Measurements from ENCODE around the gene HSD17B7. TPM values are rescaled to one million over a fixed set of nuclear protein-coding genes. Genes with fewer than 3 reads are reported as not detected.
"Not testable (repeated sequence)": the region's sequence is repeated elsewhere in the genome, so short reads cannot be mapped to it uniquely, and the experiment has no call there.

The HSD17B7 gene
- total RNA-seq, 2 experiments from 2014 or later, result 30.2 to 31.2 TPM

GRCh38 chr1:162782671-162783070, 7.8 kb upstream of the HSD17B7 start:
- Mint-ChIP-seq H3K27me3 (peaks cover 12% of the 10 kb centered on the region), H3K27ac (no peak overlapping the region), H3K4me3 (no peak overlapping the region), H3K36me3 (no peaks in the 10 kb centered on the region), H3K4me1 (no peaks in the 10 kb centered on the region), H3K9me3 (no peaks in the 10 kb centered on the region)
- no peak for ATAC-seq (ENCODE audit: low read depth)
- POLR2A ChIA-PET, result no interaction called here
- no peak for DNase-seq

GRCh38 chr1:162784926-162785325, 5.6 kb upstream of the HSD17B7 start:
- DNase-seq; POLR2A ChIA-PET; ATAC-seq (ENCODE audit: low read depth); H3K4me3 Mint-ChIP-seq; H3K27ac Mint-ChIP-seq; H3K36me3 Mint-ChIP-seq; H3K4me1 Mint-ChIP-seq; H3K9me3 Mint-ChIP-seq: not testable (repeated sequence)
- H3K27me3 Mint-ChIP-seq, result peaks cover 12% of the 10 kb centered on the region

- H3K4me1 Mint-ChIP-seq; H3K27ac Mint-ChIP-seq; H3K36me3 Mint-ChIP-seq; POLR2A ChIA-PET; DNase-seq; H3K9me3 Mint-ChIP-seq; H3K4me3 Mint-ChIP-seq; H3K27me3 Mint-ChIP-seq; ATAC-seq (ENCODE audit: low read depth): not testable (repeated sequence)
These were observed 1.7 kb upstream of the HSD17B7 start for GRCh38 chr1:162788783-162789182.

- H3K9me3 Mint-ChIP-seq; DNase-seq; POLR2A ChIA-PET; H3K27me3 Mint-ChIP-seq; ATAC-seq (ENCODE audit: low read depth); H3K4me1 Mint-ChIP-seq; H3K36me3 Mint-ChIP-seq: not testable (repeated sequence)
- Mint-ChIP-seq H3K27ac (peak overlapping the region; percentile 95), H3K4me3 (peak overlapping the region; percentile 89)
These were observed 469 bp downstream of the HSD17B7 start for GRCh38 chr1:162790985-162791357.

- H3K27me3 Mint-ChIP-seq; H3K27ac Mint-ChIP-seq; H3K4me1 Mint-ChIP-seq; ATAC-seq (ENCODE audit: low read depth); DNase-seq; H3K4me3 Mint-ChIP-seq; POLR2A ChIA-PET; H3K9me3 Mint-ChIP-seq: not testable (repeated sequence)
- peaks cover 24% of the 10 kb centered on the region for H3K36me3 Mint-ChIP-seq
These were observed 3.8 kb downstream of the HSD17B7 start for GRCh38 chr1:162794284-162794683.

- DNase-seq; H3K27ac Mint-ChIP-seq; H3K27me3 Mint-ChIP-seq; POLR2A ChIA-PET; ATAC-seq (ENCODE audit: low read depth); H3K9me3 Mint-ChIP-seq; H3K4me3 Mint-ChIP-seq: not testable (repeated sequence)
- Mint-ChIP-seq H3K36me3 (peaks cover 33% of the 10 kb centered on the region), H3K4me1 (peaks cover 12% of the 10 kb centered on the region)
These were observed 6.2 kb downstream of the HSD17B7 start for GRCh38 chr1:162796617-162797279.

- H3K27me3 Mint-ChIP-seq; POLR2A ChIA-PET; H3K4me1 Mint-ChIP-seq; H3K4me3 Mint-ChIP-seq; ATAC-seq (ENCODE audit: low read depth); DNase-seq; H3K9me3 Mint-ChIP-seq; H3K27ac Mint-ChIP-seq: not testable (repeated sequence)
- H3K36me3 Mint-ChIP-seq, result peaks cover 39% of the 10 kb centered on the region
These were observed 9.7 kb downstream of the HSD17B7 start for GRCh38 chr1:162799995-162800830.

GRCh38 chr1:162807503-162807902, 17.0 kb downstream of the HSD17B7 start:
- H3K9me3 Mint-ChIP-seq; POLR2A ChIA-PET; DNase-seq; ATAC-seq (ENCODE audit: low read depth); H3K27ac Mint-ChIP-seq; H3K4me3 Mint-ChIP-seq; H3K4me1 Mint-ChIP-seq; H3K27me3 Mint-ChIP-seq: not testable (repeated sequence)
- peaks cover 49% of the 10 kb centered on the region for H3K36me3 Mint-ChIP-seq

GRCh38 chr1:162812357-162812756, 21.9 kb downstream of the HSD17B7 start:
- POLR2A ChIA-PET; H3K4me3 Mint-ChIP-seq; DNase-seq; H3K9me3 Mint-ChIP-seq; H3K4me1 Mint-ChIP-seq; H3K27me3 Mint-ChIP-seq; ATAC-seq (ENCODE audit: low read depth); H3K27ac Mint-ChIP-seq: not testable (repeated sequence)
- H3K36me3 Mint-ChIP-seq, result peaks cover 32% of the 10 kb centered on the region

- Mint-ChIP-seq H3K4me1 (peaks cover 13% of the 10 kb centered on the region), H3K27me3 (peaks cover 21% of the 10 kb centered on the region)
- H3K9me3 Mint-ChIP-seq, result not testable (repeated sequence)
These were observed 27.6 kb downstream of the HSD17B7 start for GRCh38 chr1:162818136-162818535.

GRCh38 chr1:162818666-162819065, 28.2 kb downstream of the HSD17B7 start:
- ATAC-seq (ENCODE audit: low read depth); DNase-seq; POLR2A ChIA-PET: not testable (repeated sequence)

More at GRCh38 chr1:162818136-162818535, 27.6 kb downstream of the HSD17B7 start:
- H3K36me3 Mint-ChIP-seq; POLR2A ChIA-PET; ATAC-seq (ENCODE audit: low read depth); H3K27ac Mint-ChIP-seq; H3K4me3 Mint-ChIP-seq; DNase-seq: not testable (repeated sequence)

GRCh38 chr1:162822391-162823200, 32.1 kb downstream of the HSD17B7 start:
- Mint-ChIP-seq H3K4me1 (peaks cover 16% of the 10 kb centered on the region), H3K36me3 (no peaks in the 10 kb centered on the region), H3K9me3 (no peaks in the 10 kb centered on the region), H3K4me3 (peak overlapping the region; percentile 73), H3K27me3 (peaks cover 39% of the 10 kb centered on the region), H3K27ac (peak overlapping the region; percentile 32)
- POLR2A ChIA-PET, result no interaction called here
- DNase-seq (peak; percentile 48), ATAC-seq (ENCODE audit: low read depth) (peak; percentile 71)

More at GRCh38 chr1:162818666-162819065, 28.2 kb downstream of the HSD17B7 start:
- peaks cover 24% of the 10 kb centered on the region for H3K27me3 Mint-ChIP-seq
- not testable (repeated sequence) for H3K4me3 Mint-ChIP-seq, H3K9me3 Mint-ChIP-seq, H3K27ac Mint-ChIP-seq, H3K36me3 Mint-ChIP-seq
- peaks cover 15% of the 10 kb centered on the region for H3K4me1 Mint-ChIP-seq

GRCh38 chr1:162823231-162823630, 32.7 kb downstream of the HSD17B7 start:
- no peak for DNase-seq
- Mint-ChIP-seq H3K27me3 (peaks cover 42% of the 10 kb centered on the region), H3K9me3 (no peaks in the 10 kb centered on the region), H3K4me1 (peaks cover 16% of the 10 kb centered on the region), H3K36me3 (no peaks in the 10 kb centered on the region), H3K27ac (no peak overlapping the region), H3K4me3 (peak overlapping the region; percentile 73)
- POLR2A ChIA-PET, result interaction anchor here (0.6 kb wide), 1 partner anchor 75 kb away, joined by 3 read pairs; no protein-coding TSS in a partner anchor
- peak; percentile 50 for ATAC-seq (ENCODE audit: low read depth)

Measured in activated naive CD8-positive, alpha-beta T cell treated with anti-CD3 and anti-CD28 coated beads, Interleukin-2, amount 10 ng/mL, durations not matched to agents 7 days and 5 days (primary cell).